Measurements from ENCODE around the gene PLEKHS1.

PLEKHS1 gene

GRCh38 chr10:113751181-113751732 lies at the start of gene PLEKHS1:
Gene PLEKHS1, plus strand, starts transcription at chr10:113751682. Its CDS starts 3,596 bp downstream, at chr10:113755278.
- no peak for TF ChIP-seq CTCF (IDR thresholded peaks at IDR 0.05)

DNA sequence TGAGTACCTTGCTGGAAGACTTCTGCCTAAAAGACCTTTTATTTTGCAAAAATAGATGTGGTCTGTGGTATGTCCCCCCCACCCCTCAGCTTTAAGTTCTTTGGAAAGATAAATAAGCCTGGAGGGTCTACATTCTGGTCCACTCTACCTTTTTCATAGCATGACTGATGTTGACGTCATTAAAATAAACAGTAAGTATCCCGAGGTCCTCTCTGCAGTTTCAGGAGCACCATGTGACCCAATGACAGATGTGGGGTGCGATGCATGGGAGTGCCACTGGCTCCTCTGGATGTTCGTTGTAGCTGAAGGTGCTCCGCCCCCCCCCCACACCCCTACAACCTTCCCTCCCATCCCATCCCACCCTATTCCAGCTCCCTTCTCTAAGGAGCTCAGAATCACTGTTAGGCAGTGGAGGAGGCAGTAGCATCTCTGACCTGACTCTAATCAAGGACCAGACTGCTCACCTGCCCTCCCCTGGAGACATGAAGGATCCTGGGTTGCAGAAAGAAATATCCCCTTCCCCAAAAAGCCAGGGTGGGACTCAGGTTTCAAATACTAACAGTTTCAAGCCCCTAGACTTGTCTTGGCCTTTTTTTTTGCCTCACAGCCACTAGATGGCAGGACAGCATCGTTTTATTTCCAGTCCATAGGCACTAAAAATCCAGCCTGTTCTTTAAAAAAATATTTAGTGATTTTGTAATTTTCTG lies 46.7 kb upstream of the PLEKHS1 start:
- TF ChIP-seq CTCF (IDR thresholded peaks at IDR 0.05) = peak; percentile 76

GRCh38 chr10:113705344-113705652 lies 46.2 kb upstream of the PLEKHS1 start:
- no peak for TF ChIP-seq CTCF (IDR thresholded peaks at IDR 0.05)

GRCh38 chr10:113706623-113707022 lies 44.9 kb upstream of the PLEKHS1 start:
- no peak for TF ChIP-seq CTCF (IDR thresholded peaks at IDR 0.05)

DNA sequence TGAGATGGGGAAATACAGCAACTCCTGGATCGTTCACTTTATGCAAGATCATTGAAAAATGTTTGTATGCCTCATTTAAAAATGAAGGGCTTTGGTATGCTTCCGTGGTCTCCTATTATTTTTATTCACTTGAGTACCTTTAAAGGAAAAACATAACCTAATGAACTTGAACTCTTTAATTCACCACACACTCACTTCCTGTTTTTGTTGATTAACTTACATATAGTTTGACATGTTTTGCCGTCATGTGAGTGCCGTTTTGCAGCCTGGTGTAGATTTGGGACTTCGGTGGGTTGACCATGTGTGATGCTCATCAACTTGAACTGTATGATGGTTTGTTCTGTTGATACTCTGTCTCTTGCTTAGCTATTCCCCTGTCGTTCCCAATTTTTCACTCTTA lies 42.8 kb upstream of the PLEKHS1 start:
- TF ChIP-seq CTCF (IDR thresholded peaks at IDR 0.05) = no peak

- TF ChIP-seq CTCF (IDR thresholded peaks at IDR 0.05) = no peak
These were observed 42.2 kb upstream of the PLEKHS1 start for GRCh38 chr10:113709221-113709838.

DNA sequence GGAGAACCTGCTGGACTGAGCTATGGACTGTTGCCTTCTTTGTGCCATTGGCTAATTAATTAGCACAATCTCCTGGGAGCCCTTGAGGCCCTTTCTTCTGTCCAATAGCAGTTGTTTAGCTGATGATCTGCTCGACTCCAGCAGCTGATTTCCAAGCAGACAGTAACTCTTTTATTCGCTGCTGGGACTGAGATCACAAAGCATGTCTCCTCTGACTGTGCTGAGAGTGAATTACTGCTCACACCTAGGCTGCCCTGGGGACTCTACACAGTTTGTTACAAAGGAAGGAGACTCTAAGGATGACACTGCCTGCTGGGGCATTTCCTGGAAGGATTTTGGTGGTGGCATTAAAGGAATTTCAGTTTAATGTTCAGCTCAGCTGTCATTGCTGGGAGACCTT lies 40.3 kb upstream of the PLEKHS1 start:
- no peak for TF ChIP-seq CTCF (IDR thresholded peaks at IDR 0.05)

All from LNCAP (cell line).